Daoy (cell line): ENCODE results near the gene SLC9A5. TPM values are rescaled to one million over a fixed set of nuclear protein-coding genes. Genes with fewer than 3 reads are reported as not detected.
A peak's percentile ranks its signal among the peaks of the same experiment; 100 is the strongest.

Experiments used
- DNase-seq: peaks from one replicate; pipeline ENCODE4 v3.0.0-alpha.2; 2015; ENCODE audit warnings: low read depth
- total RNA-seq: library from RNA; depleted of rRNA; stranded (reverse); fragments of >200 nt; shearing (Covaris generic); gene quantifications from 2 replicates; pipeline ENCODE4 v1.2.3, GENCODE V29; 2014

The SLC9A5 gene
- total RNA-seq, 1 experiment from 2014 or later, result 1.8 TPM

- DNase-seq, result no peak
Observed at GRCh38 chr16:67281536-67282446, 33.0 kb downstream of the SLC9A5 start.

GRCh38 chr16:67282447-67282805 lies 33.6 kb downstream of the SLC9A5 start:
- no peak for DNase-seq

GRCh38 chr16:67283039-67283825 lies 34.5 kb downstream of the SLC9A5 start:
- DNase-seq, result no peak

DNA sequence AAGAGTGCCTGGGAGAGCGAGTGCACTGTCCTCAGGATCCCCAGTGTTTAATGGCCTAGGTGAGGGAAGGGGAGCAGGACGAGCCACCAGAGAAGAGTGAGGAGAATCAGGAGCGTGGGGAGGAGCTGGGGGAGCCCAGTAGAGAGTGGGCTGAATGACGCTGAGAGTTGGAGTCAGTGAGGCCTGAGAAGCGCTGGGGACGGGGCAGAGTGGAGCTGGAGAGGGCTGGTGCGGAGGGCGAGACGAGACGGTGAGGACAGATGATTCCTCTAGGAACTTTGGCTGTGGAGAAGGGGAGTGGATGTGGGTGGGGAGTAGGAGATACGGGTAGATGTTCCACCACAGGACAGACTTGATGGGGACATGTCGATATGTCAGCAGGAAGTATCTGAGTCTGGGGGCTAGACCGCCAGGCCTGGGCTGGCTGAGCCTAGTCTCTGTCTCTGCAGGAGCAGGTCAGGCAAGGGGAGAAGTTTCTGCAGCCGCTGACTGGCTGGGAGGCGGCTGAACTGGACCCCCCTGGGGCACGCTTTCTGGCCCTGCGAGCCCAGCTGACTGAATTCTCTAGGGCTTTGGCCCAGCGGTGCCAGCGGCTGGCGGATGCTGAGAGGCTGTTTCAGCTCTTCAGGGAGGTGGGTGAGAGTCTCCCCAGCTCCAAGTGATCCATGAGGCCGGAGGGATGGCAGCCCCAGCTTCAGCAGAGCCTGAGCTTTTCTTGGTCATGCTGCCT lies 35.2 kb downstream of the SLC9A5 start:
- DNase-seq, result no peak

DNA sequence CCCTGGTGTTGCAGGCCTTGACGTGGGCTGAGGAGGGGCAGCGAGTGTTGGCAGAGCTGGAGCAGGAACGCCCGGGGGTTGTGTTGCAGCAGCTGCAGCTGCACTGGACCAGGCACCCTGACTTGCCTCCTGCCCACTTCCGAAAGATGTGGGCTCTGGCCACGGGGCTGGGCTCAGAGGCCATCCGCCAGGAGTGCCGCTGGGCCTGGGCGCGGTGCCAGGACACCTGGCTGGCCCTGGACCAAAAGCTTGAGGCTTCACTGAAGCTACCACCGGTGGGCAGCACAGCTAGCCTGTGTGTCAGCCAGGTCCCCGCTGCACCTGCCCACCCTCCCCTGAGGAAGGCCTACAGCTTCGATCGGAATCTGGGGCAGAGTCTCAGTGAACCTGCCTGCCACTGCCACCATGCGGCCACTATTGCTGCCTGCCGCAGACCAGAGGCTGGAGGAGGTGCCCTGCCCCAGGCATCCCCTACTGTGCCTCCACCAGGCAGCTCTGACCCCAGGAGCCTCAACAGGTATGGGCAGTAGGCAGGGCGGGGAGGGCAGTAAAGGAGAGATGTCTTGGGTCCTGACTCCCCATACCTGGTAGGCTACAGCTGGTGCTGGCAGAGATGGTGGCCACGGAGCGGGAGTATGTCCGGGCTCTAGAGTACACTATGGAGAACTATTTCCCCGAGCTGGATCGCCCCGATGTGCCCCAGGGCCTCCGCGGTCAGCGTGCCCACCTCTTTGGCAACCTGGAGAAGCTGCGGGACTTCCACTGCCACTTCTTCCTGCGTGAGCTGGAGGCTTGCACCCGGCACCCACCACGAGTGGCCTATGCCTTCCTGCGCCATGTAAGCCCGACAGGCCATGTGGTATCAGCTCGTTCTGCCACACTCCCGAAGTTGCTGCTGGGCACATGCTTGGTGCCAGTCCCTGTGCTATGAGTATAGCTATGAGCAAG lies 36.2 kb downstream of the SLC9A5 start:
- peak; percentile 48 for DNase-seq

GRCh38 chr16:67286441-67287235 lies 37.9 kb downstream of the SLC9A5 start:
- peak; percentile 20 for DNase-seq

DNA sequence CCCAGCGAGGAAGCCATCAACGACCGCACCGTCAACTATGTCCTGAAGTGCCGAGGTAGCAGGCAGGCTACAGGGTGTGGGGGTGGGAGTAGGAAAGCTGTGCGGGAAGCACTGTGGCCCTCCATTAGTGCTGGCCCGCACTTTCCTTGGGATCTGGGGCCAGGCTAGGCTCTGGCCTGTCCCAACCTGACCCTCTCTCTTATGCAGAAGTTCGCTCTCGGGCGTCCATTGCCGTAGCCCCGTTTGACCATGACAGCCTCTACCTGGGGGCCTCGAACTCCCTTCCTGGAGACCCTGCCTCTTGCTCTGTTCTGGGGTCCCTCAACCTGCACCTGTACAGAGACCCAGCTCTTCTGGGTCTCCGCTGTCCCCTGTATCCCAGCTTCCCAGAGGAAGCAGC lies 39.2 kb downstream of the SLC9A5 start:
- no peak for DNase-seq

DNA sequence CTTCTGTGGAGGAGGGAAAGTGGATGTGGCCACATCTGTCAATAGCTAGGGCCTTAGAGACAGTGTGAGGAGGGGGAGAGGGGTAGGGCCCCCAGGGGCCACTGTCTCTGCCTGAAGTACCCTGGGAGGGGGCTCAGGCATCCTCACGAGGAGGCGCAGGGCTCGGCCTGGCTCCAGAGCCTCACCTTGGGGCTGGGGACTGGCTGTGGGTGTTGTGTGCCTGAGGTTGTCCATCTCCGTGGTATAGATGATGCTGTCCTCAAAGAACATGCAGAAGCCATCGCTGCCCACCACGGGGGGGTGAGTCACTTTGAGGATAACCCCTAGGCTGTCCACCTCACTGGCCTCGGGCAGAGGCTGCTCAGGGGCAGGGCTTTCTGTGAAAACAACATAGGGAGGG lies 42.7 kb downstream of the SLC9A5 start:
- no peak for DNase-seq

DNA sequence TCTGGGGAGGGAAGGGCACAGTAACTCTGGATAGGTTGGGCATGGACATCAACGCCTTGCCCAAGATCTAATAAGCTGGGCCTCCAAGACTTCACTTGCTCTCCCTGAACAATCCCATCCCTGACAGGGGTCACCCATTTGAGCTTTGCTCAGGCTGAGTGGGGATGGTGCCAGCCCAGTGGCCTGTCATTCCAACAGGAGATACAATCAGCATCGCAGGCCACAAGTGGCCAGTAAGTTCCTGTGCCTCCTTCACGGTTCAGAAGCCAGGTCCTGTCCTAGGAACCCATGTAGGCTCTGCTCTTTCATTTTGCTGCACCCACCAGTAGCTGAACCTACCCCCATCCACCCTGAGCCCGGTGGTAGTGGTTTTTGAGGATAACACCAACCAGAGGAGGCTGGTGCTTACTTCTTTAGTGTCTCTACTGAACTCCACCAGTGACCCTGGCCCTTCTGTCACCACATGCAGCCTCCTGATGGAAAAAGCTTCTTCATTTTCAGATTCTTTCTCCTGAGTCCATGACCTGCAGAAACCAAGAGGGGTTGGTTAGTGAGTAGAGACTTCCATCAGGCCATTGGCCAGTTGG lies 45.5 kb downstream of the SLC9A5 start:
- no peak for DNase-seq

- no peak for DNase-seq
Observed at GRCh38 chr16:67294938-67295361, 46.2 kb downstream of the SLC9A5 start.

GRCh38 chr16:67296420-67296819 lies 47.6 kb downstream of the SLC9A5 start:
- peak; percentile 58 for DNase-seq

DNA sequence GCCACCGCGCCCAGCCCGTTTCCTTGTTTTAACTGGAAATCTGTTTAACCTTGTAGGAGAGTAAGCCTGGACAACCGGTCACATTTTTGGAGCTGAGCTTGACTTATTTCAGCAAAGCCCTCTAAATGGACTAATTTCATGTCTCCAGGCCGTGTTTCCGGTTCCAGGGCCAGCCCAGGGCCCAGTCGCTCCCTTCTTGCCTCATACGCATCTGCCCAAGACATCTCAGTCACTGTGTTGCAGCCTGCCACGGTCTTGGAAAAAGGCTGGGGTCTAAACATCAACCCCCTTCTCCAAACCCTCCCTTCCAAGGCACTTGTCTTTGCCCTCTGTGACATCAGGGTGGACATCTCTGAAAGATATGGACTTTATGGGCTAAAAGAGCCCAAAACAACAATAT lies 49.5 kb downstream of the SLC9A5 start:
- DNase-seq, result no peak

DNA sequence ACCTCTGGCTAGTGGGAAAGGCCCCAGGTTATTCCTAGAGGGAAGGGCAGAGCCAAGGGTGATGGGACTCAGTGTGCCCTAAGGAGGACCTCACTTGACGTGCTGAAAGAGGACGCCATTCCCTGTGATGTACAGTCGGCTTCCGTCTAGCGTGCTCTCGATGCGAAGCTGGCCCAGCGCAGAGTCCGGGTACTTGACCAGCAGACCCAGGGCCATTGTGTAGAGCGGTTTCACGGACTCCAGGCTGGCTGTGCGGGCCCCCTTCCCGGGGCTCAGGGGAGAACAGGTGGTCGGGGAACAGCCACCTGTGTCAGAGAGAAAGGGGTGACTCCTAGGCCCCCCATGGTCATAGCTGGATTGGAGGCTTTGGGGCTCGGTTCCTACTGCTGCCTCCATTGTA lies 50.5 kb downstream of the SLC9A5 start:
- DNase-seq, result no peak

- DNase-seq, result no peak
Observed at GRCh38 chr16:67301080-67301782, 52.5 kb downstream of the SLC9A5 start.

DNA sequence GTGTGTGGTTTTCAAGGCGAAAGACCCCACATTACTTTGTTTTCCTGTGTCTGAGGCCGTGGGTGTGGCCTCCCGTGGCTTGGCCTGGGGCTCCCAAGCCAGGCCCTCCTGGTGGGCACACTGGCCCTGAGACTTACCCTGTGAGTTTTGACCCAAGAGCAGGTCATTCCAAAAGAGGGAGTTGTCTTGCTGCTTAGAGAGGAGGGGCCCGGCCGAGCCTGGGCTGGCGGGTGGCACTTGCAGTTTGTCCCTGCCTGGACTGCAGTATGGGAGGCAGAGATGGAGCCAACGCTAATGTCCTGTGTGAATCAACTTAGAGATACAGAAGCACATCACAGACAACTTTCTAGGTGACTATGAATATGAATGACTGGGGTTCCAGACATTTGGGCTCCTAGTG lies 53.3 kb downstream of the SLC9A5 start:
- no peak for DNase-seq

GRCh38 chr16:67302970-67303369 lies 54.2 kb downstream of the SLC9A5 start:
- DNase-seq, result no peak

- DNase-seq, result no peak
Observed at GRCh38 chr16:67304020-67304419, 55.2 kb downstream of the SLC9A5 start.

GRCh38 chr16:67305216-67306071 lies 56.7 kb downstream of the SLC9A5 start:
- DNase-seq, result no peak
